GM10248 (cell line): ENCODE results near the gene SBK3.

Source experiments
- CTCF ChIA-PET: fragments of 300-600 bp; sonication (Branson Sonifier 250); formaldehyde crosslinking; extraction: SDS; loops from one replicate; lab custom pipeline; 2021; ENCODE audit warnings: antibody characterized with exemption; lab: Yijun Ruan, JAX
- POLR2A ChIA-PET: fragments of 350-650 bp; sonication (Branson Sonifier 250); formaldehyde crosslinking; extraction: SDS; loops from one replicate; lab custom pipeline; 2020; ENCODE audit warnings: antibody characterized with exemption; lab: Yijun Ruan, JAX
- DNase-seq: peaks from one replicate; pipeline ENCODE4 v3.0.0; 2012; ENCODE audit errors: extremely low spot score
- TF ChIP-seq, protein P1 (sequence below): IDR thresholded peaks from 2 replicates; pipeline ENCODE4 v1.5.1; 2012; ENCODE audit warnings: mild to moderate bottlenecking, low read depth; ENCODE audit errors: extremely low read depth, missing control alignments, control extremely low read depth

The SBK3 gene

DNA sequence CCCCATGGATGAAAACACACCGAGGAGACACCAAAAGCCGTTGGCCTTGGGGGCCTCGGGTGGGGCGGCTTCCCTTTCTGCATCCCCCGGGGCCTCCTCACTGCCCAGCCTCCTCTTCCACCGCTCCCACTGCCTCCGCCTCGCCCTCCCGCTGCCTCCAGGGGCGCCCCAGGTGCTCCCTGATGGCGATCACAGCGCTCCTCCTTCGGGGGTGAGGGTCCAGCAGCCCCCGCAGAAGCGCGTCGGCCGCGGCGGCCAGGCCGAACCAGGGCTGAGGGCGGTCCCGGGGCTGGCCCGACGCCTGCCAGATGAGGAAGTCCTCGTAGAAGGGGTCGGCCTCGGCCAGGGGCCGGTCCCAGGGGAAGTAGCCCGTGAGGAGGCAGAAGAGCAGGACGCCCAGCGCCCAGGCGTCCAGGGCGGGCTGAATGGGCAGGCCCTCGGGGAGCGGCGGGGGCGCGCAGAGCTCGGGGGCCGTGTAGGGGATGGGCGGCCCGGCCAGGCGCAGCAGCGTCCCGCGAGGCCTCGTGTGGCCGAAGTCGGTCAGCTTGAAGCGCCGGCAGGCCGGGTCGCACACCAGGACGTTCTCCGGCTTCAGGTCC, 15.6 kb downstream of the SBK3 start:
- POLR2A ChIA-PET = no interaction called here
- CTCF ChIA-PET = interaction anchor here (1.0 kb wide), 1 partner anchor 102 kb away, joined by 3 read pairs; no protein-coding TSS in a partner anchor
- TF ChIP-seq, protein P1, sequence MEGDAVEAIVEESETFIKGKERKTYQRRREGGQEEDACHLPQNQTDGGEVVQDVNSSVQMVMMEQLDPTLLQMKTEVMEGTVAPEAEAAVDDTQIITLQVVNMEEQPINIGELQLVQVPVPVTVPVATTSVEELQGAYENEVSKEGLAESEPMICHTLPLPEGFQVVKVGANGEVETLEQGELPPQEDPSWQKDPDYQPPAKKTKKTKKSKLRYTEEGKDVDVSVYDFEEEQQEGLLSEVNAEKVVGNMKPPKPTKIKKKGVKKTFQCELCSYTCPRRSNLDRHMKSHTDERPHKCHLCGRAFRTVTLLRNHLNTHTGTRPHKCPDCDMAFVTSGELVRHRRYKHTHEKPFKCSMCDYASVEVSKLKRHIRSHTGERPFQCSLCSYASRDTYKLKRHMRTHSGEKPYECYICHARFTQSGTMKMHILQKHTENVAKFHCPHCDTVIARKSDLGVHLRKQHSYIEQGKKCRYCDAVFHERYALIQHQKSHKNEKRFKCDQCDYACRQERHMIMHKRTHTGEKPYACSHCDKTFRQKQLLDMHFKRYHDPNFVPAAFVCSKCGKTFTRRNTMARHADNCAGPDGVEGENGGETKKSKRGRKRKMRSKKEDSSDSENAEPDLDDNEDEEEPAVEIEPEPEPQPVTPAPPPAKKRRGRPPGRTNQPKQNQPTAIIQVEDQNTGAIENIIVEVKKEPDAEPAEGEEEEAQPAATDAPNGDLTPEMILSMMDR = no peak

GRCh38 chr19:55528030-55528803, 17.1 kb downstream of the SBK3 start:
- TF ChIP-seq, protein P1 = no peak
- DNase-seq = no peak
- CTCF ChIA-PET = no interaction called here
- POLR2A ChIA-PET = no interaction called here

More for the DNA sequence above, 15.6 kb downstream of the SBK3 start:
- DNase-seq = no peak

DNA sequence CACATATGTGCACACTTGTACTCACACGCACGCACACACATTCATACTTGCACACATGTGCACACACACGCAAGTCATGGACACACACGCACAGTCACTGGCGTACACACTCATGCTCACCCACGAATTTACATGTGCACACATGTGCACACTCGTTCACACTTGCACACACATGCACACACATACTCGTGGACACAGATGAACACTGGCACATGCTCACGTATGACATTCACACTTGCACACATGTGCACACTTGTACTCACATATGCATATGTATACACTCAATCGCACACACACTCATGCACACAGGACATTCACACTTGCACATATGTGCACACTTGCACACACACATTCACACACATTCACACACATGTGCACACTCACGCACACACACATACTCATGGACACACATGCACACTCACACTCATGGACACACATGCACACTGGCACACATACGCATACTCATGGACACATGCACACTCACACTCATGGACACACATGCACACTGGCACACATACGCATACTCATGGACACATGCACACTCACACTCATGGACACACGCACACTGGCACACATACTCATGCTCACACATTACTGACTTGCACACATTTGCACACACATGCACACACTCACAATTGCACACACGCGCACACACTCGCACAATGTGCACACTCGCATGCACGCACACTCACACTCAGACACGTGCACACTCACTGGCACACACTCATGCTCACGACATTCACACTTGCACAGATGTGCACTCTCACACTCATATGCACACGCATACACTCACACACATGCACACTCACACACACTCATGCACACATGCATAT, 17.9 kb downstream of the SBK3 start:
- CTCF ChIA-PET = interaction anchor here (1.9 to 2.2 kb wide), 2 partner anchors 23 to 104 kb away, joined by 6 to 7 read pairs; no protein-coding TSS in a partner anchor
- POLR2A ChIA-PET = no interaction called here
- TF ChIP-seq, protein P1 = no peak
- no peak for DNase-seq

DNA sequence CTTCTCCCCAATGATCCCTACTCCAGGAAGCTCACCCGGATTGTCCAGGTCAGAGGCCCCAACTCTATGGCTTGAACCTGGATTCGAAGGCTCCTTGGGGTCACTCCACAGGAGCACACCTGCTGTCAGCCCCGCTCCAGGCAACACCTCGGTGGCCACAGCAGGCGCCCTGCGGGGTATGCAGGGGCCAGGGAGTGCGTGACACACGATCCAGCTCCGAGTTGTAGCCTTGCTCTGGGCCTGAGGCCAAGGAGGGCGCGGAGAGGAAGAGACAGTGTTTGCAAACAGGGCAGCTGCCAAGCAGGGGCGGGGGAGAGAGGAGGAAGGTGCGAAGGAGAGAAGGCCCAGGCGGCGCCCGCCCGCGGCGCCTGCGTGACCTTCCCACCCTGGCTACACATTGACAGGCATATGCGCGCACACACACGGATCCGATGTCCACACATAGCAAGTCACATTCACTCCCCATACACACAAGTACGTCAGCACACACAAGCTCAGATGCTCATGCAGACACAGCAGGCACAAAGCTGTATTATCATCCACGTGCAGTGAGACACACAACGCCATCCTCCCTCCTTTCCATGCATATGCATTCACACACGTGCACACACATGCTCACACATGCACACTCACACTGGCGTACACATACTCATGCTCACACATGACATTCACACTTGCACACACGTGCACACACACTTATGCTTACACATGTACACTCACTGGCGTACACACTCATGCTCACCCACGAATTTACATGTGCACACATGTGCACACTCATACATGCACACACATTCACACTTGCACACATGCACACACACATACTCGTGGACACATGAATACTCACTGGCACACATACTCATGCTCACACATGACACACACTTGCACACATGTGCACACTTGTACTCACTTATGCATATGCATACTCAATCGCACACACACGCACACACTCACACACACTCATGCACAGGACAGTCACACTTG, 18.8 kb downstream of the SBK3 start:
- TF ChIP-seq, protein P1 = no peak
- CTCF ChIA-PET = interaction anchor here (0.6 to 2.2 kb wide), 4 partner anchors 9 to 105 kb away, joined by 3 to 7 read pairs (median 4); no protein-coding TSS in a partner anchor
- POLR2A ChIA-PET = interaction anchor here (0.5 kb wide), 1 partner anchor 98 kb away, joined by 8 read pairs; the partner anchor contains the start of gene ZNF784
- DNase-seq = no peak

DNA sequence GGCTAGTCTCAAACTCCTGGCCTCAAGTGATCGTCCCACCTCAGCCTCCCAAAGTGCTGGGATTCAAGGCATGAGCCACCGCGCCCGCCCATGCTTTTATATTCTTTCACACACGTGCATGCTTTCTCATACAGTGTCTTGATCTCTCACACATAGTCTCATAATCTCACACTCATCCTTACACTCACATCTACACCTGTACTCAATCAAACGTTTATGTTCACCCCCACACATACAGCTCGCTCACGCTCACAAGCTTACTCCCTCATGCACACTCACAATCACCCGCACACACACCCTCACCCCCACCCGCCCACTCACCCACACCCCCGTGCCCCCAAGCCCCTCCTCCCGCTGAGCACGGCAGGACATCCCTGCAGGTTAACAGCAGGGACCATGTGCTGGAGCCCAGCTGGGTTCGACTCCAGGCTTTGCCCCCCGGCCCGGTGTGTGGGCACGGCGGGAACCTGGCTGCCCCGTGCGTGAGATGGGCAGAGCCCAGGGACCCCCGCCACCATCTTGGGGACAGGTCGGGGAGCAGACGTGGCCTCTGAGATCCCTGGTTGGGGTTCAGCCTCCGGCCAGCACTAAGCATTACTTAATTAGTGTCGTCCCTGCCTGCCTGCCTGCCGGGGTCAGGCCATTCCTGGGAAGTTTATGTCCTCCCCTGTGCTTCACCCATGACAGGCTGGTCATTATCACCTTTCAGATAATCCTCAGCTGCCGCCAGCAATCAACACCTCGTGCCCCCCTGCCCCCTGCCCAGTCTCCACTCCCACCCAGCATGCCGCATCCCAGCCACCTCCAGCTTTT, 19.8 kb downstream of the SBK3 start:
- no peak for DNase-seq
- TF ChIP-seq, protein P1 = no peak
- ChIA-PET CTCF (interaction anchor here (1.6 to 2.2 kb wide), 3 partner anchors 8 to 106 kb away, joined by 3 to 7 read pairs (median 6); no protein-coding TSS in a partner anchor), POLR2A (interaction anchor here (0.5 kb wide), 1 partner anchor 99 kb away, joined by 8 read pairs; the partner anchor contains the start of gene ZNF784)
